Aorta (tissue), 5 donors: ENCODE measurements around the gene MARS1. TPM values are rescaled to one million over a fixed set of nuclear protein-coding genes. Genes with fewer than 3 reads are reported as not detected.

ENCODE experiments used
- ATAC-seq: fragments of 200-7000 bp; cut with Tn5 transposase; one replicate; pipeline ENCODE4 v1.9.1; 2022; ENCODE audit warnings: moderate library complexity; ENCODE audit not compliant: low FRiP score
- DNase-seq, 2 donors: peaks; one replicate each; pipeline ENCODE4 v3.0.0-alpha.2; 2020
- H3K27ac ChIP-seq, 2 donors: one replicate each; pipeline ENCODE4 v1.5.1; 2013; ENCODE audit warnings: low read length in 2 of 2, mild to moderate bottlenecking in 2 of 2, moderate library complexity in 2 of 2, control low read depth in 1 of 2, inconsistent platforms in 1 of 2, low read depth in 1 of 2
- H3K27me3 ChIP-seq, 2 donors: one replicate each; pipeline ENCODE4 v1.6.1; 2013; ENCODE audit warnings: control low read depth in 1 of 2, low read length in 1 of 2, mild to moderate bottlenecking in 1 of 2, moderate library complexity in 1 of 2; ENCODE audit not compliant: insufficient read depth in 2 of 2, control insufficient read depth in 1 of 2
- H3K36me3 ChIP-seq, 2 donors: one replicate each; pipeline ENCODE4 v1.6.1; 2013; ENCODE audit warnings: control low read depth in 1 of 2, low read length in 1 of 2, mild to moderate bottlenecking in 1 of 2; ENCODE audit not compliant: insufficient read depth in 2 of 2, control insufficient read depth in 1 of 2
- H3K4me1 ChIP-seq, 2 donors: one replicate each; pipeline ENCODE4 v1.6.1; 2013; ENCODE audit warnings: low read length in 2 of 2, control low read depth in 1 of 2, mild to moderate bottlenecking in 1 of 2, moderate library complexity in 1 of 2; ENCODE audit not compliant: insufficient read depth in 2 of 2, control insufficient read depth in 1 of 2
- H3K4me3 ChIP-seq, 2 donors: one replicate each; pipeline ENCODE4 v1.5.1; 2013; ENCODE audit warnings: low read length in 2 of 2, control low read depth in 1 of 2, mild to moderate bottlenecking in 1 of 2
- H3K9me3 ChIP-seq: one replicate; pipeline ENCODE4 v1.6.1; 2013; ENCODE audit warnings: mild to moderate bottlenecking, low read length; ENCODE audit not compliant: control insufficient read depth
- WGBS, 2 donors: extraction: QIAGEN DNeasy Blood & Tissue Kit; methylation state at CpG; one replicate each; pipeline ENCODE4 v1.1.7; 2013; 5-methylcytosine and 5-hydroxymethylcytosine counted together
- intact Hi-C, 2 donors: fragments of 100-400 bp; cut with DNase I; formaldehyde crosslinking; loops; one replicate each; pipeline versions ENCODE4 v1.14.2 to v1.15.0; 2022
- polyA plus RNA-seq, 2 donors: library from polyadenylated mRNA; stranded (reverse); fragments of 200-250 nt; gene quantifications; one replicate each; pipeline ENCODE4 v1.2.3, GENCODE V29; 2013
- total RNA-seq, 2 donors: library from RNA; stranded (reverse); fragmentation: NEBNext Ultra II Directional; extraction: Animal tissue kit (Norgen Biotek cat#: 25700); gene quantifications; one replicate each; pipeline ENCODE4 v1.2.1, GENCODE V29; 2021
- donor health status: healthy with polysubstance abuse.
- donor health status: Bipolar disorder and iron deficiency.
- donor health status: DM: no; HTN: no; CAD: no.
- donor health status: DM: no; HTN: no; CAD: no.
- donor health status: DM: yes; HTN: yes; CAD: no.

MARS1 gene
- total and polyA plus RNA-seq, 4 donors: 34.9 to 136 (median 107) TPM

DNA sequence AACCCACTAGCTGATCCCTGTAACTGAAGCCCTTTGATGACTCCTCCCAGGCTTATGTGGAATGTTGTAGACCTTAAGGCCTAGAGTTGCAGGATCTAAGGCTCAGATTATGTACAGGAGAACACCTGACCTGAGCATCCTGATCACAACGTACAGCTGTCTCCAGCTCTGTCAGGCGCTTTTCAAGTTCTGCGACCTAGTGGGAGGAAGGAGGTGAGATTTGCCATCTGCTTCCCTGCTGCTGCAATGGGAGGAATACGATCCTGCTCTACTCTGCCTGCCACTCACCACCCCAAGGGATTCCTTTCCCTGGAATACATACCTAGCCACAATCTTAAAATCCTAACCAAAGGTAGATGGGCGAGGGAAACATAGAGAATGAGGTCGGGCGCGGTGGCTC is 45.2 kb downstream of the MARS1 start:
- Histone ChIP-seq H3K4me3 (no peak overlapping the region), H3K27me3 (no peaks in the 10 kb centered on the region), H3K9me3 (no peaks in the 10 kb centered on the region), H3K4me1 (no peaks in the 10 kb centered on the region), H3K36me3 (peaks cover 7 to 20% of the 10 kb centered on the region in 2 donors), H3K27ac (no peak overlapping the region)
- 91 to 93% methylated on average over 8 of the region's 8 CpGs for WGBS, 2 donors
- no peak for DNase-seq
- intact Hi-C loops: no loop called here
- no peak for ATAC-seq

DNA sequence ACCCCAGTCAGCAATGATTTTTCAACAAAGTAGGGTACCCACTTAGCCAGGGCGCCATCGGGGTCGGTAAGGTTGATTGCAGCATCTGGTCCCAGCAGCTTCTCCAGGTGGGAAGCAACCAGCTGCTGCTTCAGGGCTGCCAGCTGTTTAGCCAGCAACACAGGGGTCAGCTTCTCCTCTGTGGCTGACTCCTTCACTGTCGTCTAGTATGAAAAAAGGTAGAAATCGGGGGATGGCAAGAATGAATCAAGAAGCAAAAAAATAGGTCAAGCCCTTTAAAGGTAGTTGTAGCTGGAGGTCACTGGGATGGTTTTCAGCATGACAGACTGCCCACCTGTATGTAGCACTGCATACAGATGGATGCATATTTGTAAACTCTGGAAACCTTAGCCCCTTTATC is 46.4 kb downstream of the MARS1 start:
- H3K4me1 ChIP-seq: no peaks in the 10 kb centered on the region
- ATAC-seq: no peak

DNA sequence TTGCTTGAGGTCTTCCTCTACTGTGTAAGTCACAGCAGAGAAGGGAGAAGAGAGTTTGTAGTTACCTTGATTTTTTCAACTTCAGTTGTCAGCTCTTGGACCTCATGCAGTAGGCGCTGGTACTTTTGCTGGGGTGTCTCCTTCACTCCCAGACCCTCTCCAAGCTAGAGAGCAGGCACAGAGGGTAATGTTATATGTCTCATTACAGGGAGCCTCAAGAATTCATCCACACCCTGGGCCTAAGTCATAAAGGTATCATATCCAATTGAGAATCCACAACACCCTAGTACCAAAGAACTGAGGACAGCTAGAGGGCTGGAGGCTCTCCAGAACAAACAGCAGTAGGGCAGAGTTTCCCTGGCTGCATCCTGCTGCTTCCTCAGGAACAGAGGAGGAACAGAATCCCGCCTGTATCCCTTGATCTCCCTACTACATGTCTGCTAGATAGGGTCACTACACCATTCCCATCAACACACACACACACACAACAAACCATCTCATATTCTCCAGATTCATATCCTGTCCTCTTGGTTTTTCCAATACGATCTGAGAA is 47.2 kb downstream of the MARS1 start:
- Histone ChIP-seq H3K27ac (no peak overlapping the region), H3K27me3 (no peaks in the 10 kb centered on the region), H3K4me3 (no peak overlapping the region), H3K36me3 (peaks cover 10 to 23% of the 10 kb centered on the region in 2 donors), H3K9me3 (no peaks in the 10 kb centered on the region), H3K4me1 (no peaks in the 10 kb centered on the region)
- ATAC-seq (no peak), DNase-seq (no peak)
- intact Hi-C loops: no loop called here
- WGBS, 2 donors: 86 to 90% methylated on average over 3 of the region's 3 CpGs

More for the DNA sequence above, 46.4 kb downstream of the MARS1 start:
- intact Hi-C loops: no loop called here
- H3K27ac ChIP-seq: no peak overlapping the region
- peaks cover 7 to 23% of the 10 kb centered on the region in 2 donors for H3K36me3 ChIP-seq
- 93 to 97% methylated on average over 5 of the region's 5 CpGs for WGBS, 2 donors
- no peak for DNase-seq
- H3K9me3 ChIP-seq: no peaks in the 10 kb centered on the region
- H3K4me3 ChIP-seq: no peak overlapping the region
- H3K27me3 ChIP-seq: no peaks in the 10 kb centered on the region

DNA sequence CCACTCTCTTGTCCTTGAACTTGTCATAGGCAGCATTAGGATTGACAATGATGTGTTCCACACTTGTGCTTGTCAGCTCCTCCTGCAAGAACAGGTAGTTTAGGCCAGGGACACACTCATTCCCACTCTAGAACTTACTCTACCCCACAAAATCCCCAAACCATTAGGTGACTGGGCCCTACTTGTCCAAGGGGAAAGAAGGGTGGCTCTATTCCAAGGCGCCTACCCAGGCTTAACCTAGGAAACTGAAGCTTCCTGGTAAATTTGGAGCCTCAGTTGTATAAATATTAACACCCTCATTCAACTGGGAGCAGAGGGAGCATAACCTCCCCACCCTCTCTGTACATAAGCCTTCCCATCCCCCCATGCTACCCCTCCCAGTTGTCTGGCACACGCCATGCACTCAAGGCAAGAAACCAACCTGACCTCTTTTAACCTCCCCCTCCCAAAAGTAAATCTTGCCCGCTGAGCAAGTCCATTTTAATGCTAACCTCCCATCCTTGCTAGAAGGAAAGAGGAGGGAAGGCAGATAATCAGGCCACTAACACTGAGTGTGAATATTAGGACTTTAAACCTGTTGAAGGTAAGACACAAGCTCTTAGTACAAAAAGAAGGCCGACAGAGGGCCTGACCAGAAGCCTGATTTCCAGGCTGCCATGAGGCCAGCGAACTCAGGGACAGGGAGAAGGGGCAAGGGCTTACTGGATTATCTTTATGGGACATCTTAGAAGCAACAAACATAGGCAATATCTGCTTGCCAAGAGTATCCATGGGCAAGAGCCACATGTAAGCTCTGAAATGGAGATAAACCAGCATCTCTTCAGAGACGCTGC is 48.1 kb downstream of the MARS1 start:
- no peaks in the 10 kb centered on the region for H3K9me3 ChIP-seq
- no peak for DNase-seq
- ATAC-seq: no peak
- intact Hi-C loops: no loop called here
- no peaks in the 10 kb centered on the region for H3K27me3 ChIP-seq
- H3K36me3 ChIP-seq: peaks cover 10 to 23% of the 10 kb centered on the region in 2 donors
- no peaks in the 10 kb centered on the region for H3K4me1 ChIP-seq
- H3K4me3 ChIP-seq: no peak overlapping the region
- WGBS, 2 donors: 70 to 75% methylated on average over 6 of the region's 6 CpGs
- H3K27ac ChIP-seq: no peak overlapping the region

DNA sequence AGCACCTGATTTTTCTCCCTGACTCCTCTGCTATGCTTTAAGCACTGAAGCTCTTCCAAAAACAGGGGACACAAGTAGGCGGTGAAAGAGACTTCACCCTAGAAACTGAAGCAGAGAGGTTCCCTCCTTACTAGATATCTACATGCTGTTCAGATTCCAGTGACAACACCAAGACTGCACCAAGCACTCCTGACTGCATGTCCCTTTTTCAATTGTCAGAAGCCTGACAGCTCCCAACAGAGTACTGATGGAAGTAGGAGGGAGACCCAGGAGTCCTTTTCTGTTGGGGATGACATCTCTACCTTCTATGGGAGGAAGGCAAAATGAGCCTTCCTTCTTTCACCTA is 48.7 kb downstream of the MARS1 start:
- DNase-seq (no peak), ATAC-seq (no peak)
- H3K36me3 ChIP-seq: peaks cover 12 to 23% of the 10 kb centered on the region in 2 donors

DNA sequence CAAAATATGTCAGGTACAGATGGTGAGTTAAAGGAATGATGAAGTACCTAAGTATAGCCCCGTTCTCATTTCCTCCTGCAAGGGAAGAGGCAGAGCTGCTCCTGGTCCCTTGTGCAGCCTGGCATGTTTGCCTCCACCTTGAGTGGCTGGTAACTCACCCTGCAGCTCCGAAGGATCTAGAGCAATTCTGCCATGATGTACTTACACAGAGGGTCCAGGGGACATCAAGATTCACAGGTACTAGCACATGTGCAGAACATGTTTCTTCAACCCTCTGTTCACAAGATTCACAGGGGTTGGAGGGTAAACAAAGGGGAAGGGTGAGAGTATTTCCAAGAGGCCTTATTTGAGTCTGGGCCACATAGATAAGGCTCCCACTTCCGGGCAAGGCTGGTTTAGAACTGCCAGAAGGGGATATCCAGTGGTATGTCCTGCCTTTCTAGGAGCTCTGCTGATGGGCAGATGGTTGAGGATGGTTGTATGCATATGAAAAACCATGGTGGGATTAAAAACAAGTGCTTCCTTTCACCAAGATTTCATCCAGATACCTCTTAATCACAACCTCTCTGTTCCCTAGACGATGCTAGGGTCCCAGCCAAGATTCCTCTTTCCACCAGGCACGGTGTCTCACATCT is 51.4 kb downstream of the MARS1 start:
- Histone ChIP-seq H3K27me3 (no peaks in the 10 kb centered on the region), H3K36me3 (peaks cover 8 to 10% of the 10 kb centered on the region in 2 donors), H3K4me3 (no peak overlapping the region), H3K27ac (no peak overlapping the region), H3K4me1 (no peaks in the 10 kb centered on the region), H3K9me3 (no peaks in the 10 kb centered on the region)
- ATAC-seq (no peak), DNase-seq (no peak)
- 72 to 80% methylated on average over 5 of the region's 5 CpGs for WGBS, 2 donors
- intact Hi-C loops: no loop called here

More for the DNA sequence above, 48.7 kb downstream of the MARS1 start:
- Histone ChIP-seq H3K4me1 (no peaks in the 10 kb centered on the region), H3K4me3 (no peak overlapping the region), H3K27me3 (no peaks in the 10 kb centered on the region), H3K27ac (no peak overlapping the region), H3K9me3 (no peaks in the 10 kb centered on the region)
- WGBS, 2 donors: 95 to 100% methylated on average over 1 of the region's 1 CpG
- intact Hi-C loops: no loop called here

DNA sequence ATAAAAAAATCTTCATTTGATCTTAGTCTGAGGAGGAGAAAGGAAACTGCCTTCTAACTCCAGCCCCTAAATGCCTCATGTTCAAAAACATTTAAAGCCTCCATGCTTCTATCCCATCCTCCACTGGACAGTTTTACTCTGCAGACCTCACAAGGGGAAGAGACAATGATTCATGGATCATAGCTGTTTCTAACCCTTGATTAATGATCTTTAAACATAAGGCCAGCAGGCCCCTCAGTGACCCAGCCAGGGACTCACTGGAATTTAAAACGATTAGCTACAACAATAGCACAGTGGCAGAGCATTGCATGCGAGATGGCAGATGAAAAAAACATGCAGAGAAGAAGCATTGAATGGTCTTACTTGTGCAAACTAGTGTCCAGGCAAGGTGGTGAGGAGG is 53.1 kb downstream of the MARS1 start:
- Histone ChIP-seq H3K4me1 (no peaks in the 10 kb centered on the region), H3K4me3 (no peak overlapping the region), H3K36me3 (peaks cover 3 to 8% of the 10 kb centered on the region in 2 donors), H3K27me3 (no peaks in the 10 kb centered on the region), H3K27ac (no peak overlapping the region), H3K9me3 (no peaks in the 10 kb centered on the region)
- 24 to 27% methylated on average over 2 of the region's 2 CpGs for WGBS, 2 donors
- intact Hi-C loops: no loop called here
- no peak for ATAC-seq
- no peak for DNase-seq

DNA sequence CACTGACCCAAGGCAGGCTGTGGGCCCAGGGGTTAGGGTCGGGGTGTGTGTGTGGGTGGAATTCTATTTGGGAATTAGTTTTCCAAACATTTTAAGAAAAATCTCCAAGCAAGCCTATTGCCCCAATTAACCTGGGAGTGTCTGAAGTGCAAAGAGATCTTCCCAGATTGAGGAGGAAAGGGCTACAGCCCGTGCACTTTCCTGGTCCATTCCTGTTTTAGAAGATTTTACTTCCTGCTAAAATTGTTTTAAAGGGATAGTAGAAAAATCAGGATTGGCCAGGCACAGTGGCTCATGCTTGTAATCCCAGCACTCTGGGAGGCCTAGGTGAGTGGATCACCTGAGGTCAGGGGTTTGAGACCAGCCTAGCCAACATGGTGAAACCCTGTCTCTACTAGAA is 53.8 kb downstream of the MARS1 start:
- ATAC-seq (no peak), DNase-seq (no peak)
- Histone ChIP-seq H3K36me3 (peaks cover 3 to 8% of the 10 kb centered on the region in 2 donors), H3K4me3 (no peak overlapping the region), H3K9me3 (no peaks in the 10 kb centered on the region), H3K27ac (no peak overlapping the region), H3K27me3 (no peaks in the 10 kb centered on the region), H3K4me1 (no peaks in the 10 kb centered on the region)
- intact Hi-C loops: no loop called here
- 85% methylated on average over 2 of the region's 2 CpGs for WGBS, 2 donors

DNA sequence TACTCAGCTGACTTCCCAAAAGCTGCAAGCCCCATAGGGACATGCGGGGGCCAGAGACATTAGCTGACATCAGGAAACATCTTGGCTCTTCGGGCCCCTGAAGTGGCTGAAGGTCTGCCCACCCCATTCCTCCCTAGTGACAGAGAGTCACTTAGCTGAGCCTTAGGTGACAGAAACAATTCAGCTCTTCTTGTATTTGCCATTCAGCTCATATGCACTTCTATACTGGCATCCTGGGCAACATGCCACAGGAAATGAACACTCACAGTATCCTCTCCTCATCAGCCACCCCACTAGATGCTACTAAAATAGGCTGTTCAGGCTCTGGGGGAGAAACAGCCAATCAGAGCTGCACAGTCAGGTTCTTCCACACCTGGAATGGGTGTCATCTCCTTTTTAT is 55.7 kb downstream of the MARS1 start:
- intact Hi-C loops: no loop called here
- ATAC-seq: no peak

More for the DNA sequence above, 55.7 kb downstream of the MARS1 start:
- no peaks in the 10 kb centered on the region for H3K4me1 ChIP-seq
- H3K9me3 ChIP-seq: no peaks in the 10 kb centered on the region
- DNase-seq: no peak
- no peak overlapping the region for H3K27ac ChIP-seq
- 88% methylated on average over 2 of the region's 2 CpGs for WGBS, 2 donors
- H3K4me3 ChIP-seq: no peak overlapping the region
- H3K36me3 ChIP-seq: peaks cover 3 to 6% of the 10 kb centered on the region in 2 donors
- no peaks in the 10 kb centered on the region for H3K27me3 ChIP-seq
